Stimulated activated CD8-positive, alpha-beta memory T cell treated with anti-CD3 and anti-CD28 coated beads, Interleukin-15, amount 100 ng/mL, for 24 hours (primary cell): ENCODE data around the gene TTLL9.
"Not testable (repeated sequence)": the region's sequence is repeated elsewhere in the genome, so short reads cannot be mapped to it uniquely, and the experiment has no call there.

Experiments used
- DNase-seq: peaks from one replicate; pipeline ENCODE4 v3.0.0-alpha.2; 2020; ENCODE audit warnings: low read depth

TTLL9 gene

GRCh38 chr20:31918466-31919105 lies 48.2 kb downstream of the TTLL9 start:
- no peak for DNase-seq

- DNase-seq, result no peak
Observed at GRCh38 chr20:31919410-31920155, 49.1 kb downstream of the TTLL9 start.

- no peak for DNase-seq
Observed at GRCh38 chr20:31920275-31920855, 49.9 kb downstream of the TTLL9 start.

GRCh38 chr20:31921480-31921879 lies 51.0 kb downstream of the TTLL9 start:
- DNase-seq, result not testable (repeated sequence)

- no peak for DNase-seq
Observed at GRCh38 chr20:31922181-31922580, 51.7 kb downstream of the TTLL9 start.

- DNase-seq, result no peak
Observed at GRCh38 chr20:31922588-31922987, 52.2 kb downstream of the TTLL9 start.

- DNase-seq, result no peak
Observed at GRCh38 chr20:31923388-31924331, 53.2 kb downstream of the TTLL9 start.

- no peak for DNase-seq
Observed at GRCh38 chr20:31924561-31924960, 54.1 kb downstream of the TTLL9 start.

- no peak for DNase-seq
Observed at GRCh38 chr20:31925631-31926030, 55.2 kb downstream of the TTLL9 start.

GRCh38 chr20:31926493-31926892 lies 56.1 kb downstream of the TTLL9 start:
- no peak for DNase-seq

GRCh38 chr20:31927627-31928159 lies 57.3 kb downstream of the TTLL9 start:
- DNase-seq, result no peak

GRCh38 chr20:31929631-31930030 lies 59.2 kb downstream of the TTLL9 start:
- not testable (repeated sequence) for DNase-seq

GRCh38 chr20:31930779-31931178 lies 60.3 kb downstream of the TTLL9 start:
- DNase-seq, result no peak

GRCh38 chr20:31933698-31934097 lies 63.3 kb downstream of the TTLL9 start:
- no peak for DNase-seq

- no peak for DNase-seq
Observed at GRCh38 chr20:31934491-31934890, 64.1 kb downstream of the TTLL9 start.

- DNase-seq, result no peak
Observed at GRCh38 chr20:31934968-31935764, 64.7 kb downstream of the TTLL9 start.

- no peak for DNase-seq
Observed at GRCh38 chr20:31936420-31936819, 66.0 kb downstream of the TTLL9 start.

- no peak for DNase-seq
Observed at GRCh38 chr20:31937820-31938219, 67.4 kb downstream of the TTLL9 start.

GRCh38 chr20:31939661-31940060 lies 69.2 kb downstream of the TTLL9 start:
- DNase-seq, result no peak

- no peak for DNase-seq
Observed at GRCh38 chr20:31943052-31943471, 72.6 kb downstream of the TTLL9 start.

- DNase-seq, result no peak
Observed at GRCh38 chr20:31945319-31945718, 74.9 kb downstream of the TTLL9 start.
